GM21447 (cell line): ENCODE data around the gene CRACR2B.

ENCODE experiments used
- ATAC-seq: cut with Tn5 transposase; IDR thresholded peaks from one replicate; pipeline ENCODE4 v1.9.1; 2021; ENCODE audit not compliant: unreplicated experiment

The CRACR2B gene

DNA sequence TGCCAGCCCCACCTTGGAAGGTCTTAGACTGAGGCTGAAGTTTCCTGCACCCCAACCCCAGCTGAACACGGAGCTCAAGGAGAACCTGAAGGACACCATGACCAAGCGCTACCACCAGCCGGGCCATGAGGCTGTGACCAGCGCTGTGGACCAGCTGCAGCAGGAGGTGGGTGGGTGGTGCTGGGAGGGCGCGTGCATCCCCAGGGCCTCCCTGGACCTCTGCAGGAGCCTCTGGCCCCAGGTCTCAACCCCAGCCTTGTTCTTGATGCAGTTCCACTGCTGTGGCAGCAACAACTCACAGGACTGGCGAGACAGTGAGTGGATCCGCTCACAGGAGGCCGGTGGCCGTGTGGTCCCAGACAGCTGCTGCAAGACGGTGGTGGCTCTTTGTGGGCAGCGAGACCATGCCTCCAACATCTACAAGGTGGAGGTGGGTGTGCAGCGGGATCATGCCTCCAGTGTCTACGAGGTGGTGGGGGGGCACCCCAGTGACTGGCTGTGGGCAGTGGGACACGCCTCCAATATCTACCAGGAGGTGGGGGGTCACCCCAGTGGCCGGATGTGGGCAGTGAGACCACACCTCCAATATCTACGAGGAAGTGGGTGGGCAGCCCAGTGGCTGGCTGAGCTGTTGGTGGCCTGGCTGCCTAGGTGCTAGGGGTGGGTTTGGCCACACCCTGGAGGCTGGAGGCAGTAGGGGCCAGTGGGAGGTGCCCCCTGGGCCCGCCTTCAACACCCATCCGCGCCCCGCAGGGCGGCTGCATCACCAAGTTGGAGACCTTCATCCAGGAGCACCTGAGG is 9.7 kb downstream of the CRACR2B start:
- no peak for ATAC-seq

DNA sequence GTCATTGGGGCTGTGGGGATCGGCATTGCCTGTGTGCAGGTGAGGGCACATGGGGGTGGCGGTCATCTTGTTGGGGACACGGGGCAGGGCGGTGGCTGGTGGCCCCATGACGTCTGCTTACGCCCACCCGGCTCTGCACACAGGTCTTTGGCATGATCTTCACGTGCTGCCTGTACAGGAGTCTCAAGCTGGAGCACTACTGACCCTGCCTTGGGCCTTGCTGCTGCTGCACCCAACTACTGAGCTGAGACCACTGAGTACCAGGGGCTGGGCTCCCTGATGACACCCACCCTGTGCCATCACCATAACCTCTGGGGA is 10.2 kb downstream of the CRACR2B start:
- ATAC-seq, result no peak

DNA sequence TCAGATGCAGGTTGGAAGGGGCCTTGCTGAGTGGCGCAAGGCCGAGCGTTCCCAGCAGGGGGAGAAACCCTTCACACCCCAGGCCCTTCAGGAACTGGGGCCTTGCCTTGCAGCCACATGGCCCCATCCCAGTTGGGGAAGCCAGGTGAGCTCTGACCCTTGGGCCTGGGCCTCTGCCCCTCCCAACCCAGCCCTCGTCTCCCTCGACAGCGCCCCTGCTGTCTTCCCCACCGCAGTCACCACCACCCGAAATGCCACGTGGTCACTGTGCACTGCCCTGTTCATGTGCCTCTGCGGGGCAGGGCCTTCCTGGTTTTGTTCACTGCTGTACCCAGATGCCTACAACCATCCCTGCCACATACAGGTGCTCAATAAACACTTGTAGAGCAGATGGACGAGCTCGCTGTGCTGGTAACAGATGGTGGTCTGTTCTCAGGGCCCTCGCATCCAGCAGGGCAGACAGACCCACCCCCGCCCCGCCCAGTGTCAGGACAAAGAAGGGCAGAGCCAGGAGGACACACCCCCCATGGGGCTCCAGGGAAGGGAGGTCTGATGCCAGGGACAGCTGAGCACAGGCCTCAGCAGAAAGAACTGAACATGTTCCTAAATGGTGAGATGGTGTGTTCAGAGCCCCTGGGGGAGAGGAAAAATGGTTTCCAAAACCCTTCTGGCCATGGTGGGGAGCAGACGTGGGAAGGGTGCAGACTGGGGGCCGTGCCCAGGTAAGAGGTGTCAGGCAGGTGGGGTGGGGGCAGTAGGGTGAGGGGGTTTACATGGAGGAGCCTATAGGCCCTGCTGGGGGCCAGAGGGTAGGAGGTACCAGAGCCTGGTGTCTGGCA is 10.9 kb downstream of the CRACR2B start:
- no peak for ATAC-seq

DNA sequence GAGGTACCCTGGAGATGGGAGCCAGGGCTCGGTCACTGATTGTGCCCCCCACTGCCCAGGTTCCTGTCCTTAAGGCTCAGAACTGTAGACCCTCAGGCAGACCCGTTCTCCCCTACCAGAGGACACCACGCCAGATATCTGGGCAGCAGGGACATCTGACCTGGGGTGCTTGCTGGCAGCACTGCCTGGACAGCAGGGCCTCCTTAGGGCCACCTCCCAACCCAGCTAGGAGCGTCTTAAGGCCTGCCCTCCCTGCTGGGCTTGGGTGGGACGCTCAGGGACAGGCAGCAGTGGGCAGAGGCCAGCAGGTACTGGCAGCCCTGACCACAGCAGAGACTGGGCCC is 11.5 kb downstream of the CRACR2B start:
- no peak for ATAC-seq

DNA sequence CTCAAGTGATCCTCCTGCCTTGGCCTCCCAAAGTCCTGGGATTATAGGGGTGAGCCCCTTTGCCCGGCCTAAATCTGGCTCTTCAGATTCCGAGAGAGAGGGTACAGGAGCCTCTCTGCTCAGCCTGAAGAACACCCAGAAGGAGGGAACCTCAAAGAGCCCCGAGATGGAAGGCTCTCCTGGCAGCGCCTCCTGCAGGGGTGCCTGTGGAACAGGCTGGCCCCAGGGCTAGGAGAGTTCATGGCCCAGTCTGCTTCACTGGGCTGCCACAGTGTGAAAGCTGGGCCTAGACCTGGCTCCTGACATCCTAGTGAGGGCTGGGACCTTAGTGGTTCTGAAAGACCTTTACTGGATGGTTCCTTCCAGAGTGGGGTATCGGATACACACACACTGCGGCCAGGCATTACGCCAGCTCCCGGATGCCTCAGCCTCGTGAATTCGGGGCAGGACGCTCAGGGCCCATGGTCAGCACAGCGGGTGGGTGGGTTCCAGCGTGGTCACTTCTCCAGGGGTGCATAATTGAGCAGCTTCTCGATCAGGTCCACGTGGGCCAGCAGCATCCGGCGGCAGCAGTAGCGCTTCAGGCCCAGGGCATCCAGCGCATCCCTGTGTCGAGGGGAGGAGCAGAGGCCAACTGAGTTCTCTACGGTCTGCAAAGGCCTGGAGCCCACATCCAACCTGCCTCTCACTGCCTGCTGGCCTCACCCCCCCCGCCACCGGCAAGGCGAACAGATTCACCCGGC is 12.3 kb downstream of the CRACR2B start:
- no peak for ATAC-seq

DNA sequence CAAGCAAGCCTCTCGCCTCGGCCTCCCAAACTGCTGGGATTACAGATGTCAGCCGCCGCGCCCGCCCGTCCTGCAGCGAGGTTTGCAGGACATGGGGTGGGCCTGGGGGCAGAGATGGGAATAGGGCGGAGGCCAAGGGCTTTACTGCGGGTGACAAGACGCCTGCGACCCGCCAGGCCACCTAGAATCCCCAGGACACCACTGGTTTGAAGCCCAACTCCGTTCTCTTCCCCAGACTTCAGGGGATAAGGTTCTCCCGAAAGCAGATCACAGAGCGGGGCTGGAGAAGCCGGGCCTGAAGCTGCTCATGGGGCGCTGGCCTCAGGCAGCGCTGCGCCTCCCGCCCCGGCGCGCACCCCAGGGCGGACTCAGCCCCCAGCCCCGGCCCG is 14.3 kb downstream of the CRACR2B start:
- peak; percentile 28 for ATAC-seq

DNA sequence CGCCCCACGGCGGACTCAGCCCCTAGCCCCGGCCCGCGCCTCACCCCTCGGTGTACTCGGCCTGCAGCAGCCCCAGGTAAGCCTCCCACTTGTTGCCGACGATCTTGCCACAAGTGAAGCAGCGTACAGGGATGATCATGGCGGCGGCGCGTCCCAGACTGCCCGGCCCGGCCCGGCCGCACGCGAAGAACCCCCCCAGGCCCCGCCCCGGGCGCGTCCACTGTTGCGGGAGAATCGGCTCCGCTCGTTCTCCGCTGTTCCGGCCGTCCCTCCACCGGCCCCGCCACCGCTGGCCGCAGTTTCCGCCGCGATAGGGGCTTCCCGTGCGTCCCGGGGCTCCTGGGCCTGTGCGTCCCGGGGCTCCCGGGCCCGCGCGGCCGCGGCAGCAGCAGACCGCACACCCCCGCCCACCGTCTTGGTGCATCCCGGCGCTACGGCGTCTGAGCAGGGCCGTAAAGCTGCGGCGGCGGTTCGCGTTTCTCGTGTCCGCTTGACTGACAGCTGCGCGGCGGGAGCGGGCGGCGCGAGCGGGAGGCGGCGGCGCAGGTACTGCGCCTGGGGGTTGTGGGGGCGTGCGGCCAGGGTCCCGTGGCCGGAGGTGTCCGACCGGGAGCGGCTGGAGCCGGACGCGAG is 14.8 kb downstream of the CRACR2B start, which contains the start of the genes POLR2L and TSPAN4:
POLR2L (minus strand) TSS at position 160 of the 633 bp plus-strand sequence; CDS start at position 139, 21 bp downstream.
TSPAN4 (plus strand) TSS at position 483 of the 633 bp plus-strand sequence. CDS start 7,453 bp downstream, outside the sequence.
- peak; percentile 64 for ATAC-seq

DNA sequence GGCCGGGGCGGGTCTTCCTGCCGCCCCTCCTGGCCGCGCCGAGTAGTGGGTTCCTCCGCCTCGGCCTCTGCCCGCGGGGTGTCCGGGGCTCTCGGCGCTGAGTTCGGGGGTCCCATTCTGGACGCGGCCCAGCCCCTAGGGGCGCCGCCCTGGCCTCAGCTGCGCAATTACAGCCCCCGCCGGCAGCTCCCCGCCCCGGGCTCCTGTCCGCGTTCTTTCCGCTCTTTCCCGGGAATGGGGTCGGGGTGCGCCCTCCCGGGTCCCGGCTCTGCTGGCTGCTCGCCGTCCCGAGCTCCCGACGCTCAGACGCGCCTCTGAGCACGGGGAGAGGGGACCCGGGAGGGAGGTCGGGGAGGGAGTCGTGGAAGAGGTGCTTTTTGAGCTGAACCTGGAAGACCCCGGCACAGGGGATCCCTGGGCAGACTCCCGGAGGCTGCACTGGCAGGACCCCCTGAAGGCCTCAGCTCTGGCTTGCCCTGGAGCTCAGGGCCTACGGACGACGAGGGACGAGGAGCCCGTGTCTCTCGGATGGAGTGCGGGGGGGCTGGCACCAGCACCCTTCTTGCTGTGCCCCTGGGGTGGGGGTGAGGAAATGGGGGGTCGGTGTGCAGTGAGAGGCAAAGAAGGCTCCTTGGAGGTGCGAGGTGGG is 15.5 kb downstream of the CRACR2B start:
- no peak for ATAC-seq

DNA sequence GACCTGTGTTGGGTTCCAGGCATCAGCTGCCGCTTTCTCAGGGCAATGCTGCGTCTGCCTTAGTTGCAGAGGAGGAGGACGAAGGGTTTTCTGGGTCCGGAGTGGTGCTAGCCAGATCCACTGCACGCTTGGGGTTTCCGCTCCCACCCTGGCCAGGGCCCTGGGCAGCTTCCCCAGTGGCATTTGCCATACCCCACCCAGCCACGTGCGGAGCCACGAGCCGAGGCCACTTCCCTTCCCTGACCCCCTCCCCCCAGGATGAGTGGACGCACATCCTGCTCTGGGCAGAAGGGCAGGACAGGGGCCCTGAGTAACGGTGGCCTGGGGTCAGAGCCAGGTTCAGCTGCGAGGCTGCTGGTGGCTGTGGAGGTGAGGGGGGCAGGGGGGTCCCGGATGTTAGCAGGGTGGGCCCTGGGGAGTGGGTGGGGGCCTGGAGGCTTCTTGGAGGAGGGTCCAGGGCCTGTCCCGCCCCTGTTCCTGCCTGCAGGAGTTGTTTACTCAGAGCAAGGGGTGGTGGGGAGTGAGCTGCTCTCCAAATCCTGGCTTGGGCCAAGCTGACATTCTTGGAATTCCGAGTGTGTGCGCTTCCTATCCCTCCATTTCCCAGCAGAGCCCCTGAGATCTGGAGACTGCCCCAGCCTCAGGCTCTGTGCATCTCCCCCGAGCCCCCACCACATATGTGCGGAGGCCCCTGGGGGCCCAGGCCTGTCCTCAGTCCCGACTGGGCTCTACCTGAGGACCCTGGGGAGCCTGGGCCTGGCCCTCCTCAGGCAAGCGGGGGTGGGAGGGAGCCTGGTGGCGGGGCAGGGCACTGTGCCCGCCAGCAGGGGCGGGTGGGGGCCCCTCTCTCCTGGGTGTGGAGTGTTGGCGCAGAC is 16.3 kb downstream of the CRACR2B start:
- ATAC-seq, result no peak

DNA sequence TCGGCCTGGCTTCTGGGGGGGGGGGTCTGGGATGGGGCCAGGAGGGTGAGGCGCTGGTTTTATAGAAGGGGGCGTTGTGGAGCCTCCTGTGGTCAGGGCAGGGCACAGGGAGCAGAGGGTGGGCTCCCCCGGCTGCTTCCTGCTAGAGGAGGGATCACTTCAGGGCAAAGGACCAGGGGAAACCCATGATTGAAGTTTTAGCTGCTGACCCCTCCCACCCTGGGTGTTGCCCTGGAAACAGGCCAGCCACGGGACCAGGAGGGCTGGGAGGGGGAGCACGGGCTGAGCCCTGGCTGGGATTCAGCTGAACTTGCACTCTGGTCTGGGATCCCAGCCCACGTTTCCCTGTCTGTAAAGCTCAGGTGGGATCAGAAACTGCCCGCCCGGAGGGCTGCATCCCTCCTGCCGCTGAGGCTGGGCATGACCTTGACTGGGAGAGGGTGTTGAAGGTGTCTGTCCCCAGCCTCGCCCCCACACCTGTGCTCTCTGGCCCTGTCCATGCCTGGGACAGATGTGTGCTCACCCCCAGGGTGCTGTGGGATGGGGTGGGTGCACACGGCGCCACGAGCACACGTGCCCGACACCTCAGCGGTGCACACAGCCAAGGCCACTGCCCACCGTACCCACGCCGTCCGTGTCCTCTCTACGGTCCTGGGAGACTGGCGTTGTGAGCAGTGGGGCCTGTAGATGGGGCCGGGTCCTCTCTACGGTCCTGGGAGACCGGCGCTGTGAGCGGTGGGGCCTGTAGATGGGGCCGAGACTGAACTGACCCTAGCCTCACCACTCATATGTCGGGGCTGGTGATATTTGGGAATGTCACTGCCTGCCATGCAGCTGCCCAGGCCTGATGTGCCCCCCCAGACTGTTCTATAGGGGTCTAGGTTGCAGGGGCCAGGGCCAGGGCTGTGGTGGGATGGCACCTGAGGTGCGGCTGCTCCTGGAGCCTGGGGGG is 17.2 kb downstream of the CRACR2B start:
- no peak for ATAC-seq

DNA sequence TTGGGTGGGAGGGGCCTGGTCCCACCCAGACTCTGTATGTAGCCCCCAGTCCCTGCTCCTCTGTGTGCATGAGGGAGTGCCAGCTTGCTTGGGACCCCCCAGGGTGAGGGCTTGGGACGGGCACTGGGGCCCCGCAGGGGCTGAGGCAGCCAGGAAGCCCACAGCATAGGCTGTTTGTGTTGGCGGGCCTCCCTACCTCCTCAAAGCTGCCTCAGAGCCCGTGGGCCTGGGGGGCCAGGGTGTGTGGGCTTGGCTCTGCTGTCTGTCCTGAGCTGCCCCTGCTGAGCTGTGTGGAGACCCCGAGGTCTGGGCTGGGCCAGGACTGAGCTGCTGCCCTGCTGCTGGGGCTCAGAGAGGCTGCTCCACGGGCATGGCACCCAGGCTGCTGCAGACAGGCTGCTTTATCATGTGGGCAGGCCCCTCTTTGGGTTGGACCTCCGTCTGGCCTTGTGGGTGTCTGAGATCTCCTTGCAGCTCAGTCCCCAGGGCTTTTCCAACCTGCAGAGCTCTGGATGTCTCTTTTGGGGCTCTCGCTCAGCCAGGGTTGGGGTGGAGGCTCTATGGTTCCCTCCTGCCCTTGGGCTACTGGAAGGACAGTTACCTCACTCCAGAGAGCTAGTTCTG is 18.3 kb downstream of the CRACR2B start:
- ATAC-seq, result no peak

DNA sequence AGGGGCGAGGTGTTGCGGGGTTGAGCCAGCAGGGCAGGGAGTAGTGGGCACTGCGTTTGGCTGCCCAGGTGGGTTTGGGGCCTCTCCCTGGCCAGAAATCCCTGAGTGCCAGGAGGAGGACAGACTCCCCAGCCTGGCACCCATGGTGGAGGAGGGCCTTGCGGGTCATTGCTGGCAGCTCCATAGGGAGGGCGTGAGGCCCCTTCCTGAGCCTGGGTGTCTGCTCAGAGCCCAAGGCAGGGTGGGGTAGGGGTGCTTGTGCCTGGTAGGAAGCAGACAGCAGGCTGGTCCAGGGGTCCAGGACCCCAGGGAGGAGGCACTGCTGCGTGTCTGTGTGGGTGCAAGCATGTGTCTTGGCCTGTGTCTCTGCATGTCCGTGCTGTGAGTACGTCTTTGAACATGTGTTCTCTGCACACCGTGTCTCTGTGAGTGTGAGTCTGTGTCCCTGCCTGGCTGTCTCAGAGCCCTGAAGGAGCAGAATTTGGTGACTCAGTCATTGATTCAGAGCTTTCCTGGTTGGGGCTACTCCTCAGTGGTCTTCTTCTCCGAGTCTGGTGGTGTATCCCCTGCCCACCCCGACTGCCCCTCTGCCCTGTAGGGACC is 18.9 kb downstream of the CRACR2B start:
- ATAC-seq, result no peak

DNA sequence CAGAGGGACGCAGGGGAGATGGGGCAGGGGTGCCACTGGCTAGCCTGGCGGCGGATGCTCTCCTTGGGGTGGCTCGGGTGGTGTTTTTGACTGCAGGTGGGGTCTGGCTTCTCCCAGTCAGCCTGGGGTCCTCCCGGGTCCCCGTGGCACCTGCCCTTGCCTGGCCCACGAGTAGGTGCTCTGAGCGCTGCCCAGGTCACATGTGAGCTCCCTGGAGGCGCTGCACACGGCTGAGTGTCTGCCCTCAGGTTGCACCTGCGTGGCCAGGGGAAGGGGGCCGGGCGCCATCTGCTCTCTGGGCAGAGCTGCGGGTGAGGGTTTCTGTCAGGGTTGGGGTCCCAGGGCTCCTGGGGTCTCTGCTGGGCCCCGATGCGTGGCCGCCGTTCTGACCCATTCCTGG is 20.2 kb downstream of the CRACR2B start:
- ATAC-seq, result no peak

DNA sequence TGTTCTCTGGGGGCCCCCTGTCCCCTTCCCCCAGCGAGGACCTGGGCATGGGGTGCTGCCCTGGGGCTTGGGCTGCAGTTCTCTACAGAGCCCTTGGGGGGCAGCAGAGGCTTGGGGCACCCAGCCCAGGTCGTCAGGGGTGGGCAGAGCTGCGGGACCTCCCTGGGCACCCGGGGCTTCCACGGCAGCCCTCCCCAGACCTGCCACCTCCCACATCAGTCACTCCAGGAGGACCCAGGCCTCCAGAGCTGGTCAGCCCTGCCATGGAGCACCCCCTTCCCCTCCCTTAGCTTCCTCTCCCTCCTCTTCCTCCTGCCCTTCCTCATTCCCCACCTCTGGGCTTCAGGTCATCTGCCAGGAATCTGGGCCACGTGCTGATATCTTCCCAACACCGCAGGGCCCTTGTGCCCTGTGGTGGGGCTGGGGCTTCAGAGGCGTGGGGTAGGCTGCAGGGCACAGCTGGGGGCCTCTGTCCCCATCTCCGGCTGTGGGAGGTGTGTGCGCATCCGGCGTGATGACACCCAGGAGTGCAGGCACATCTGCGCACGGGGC is 20.7 kb downstream of the CRACR2B start:
- no peak for ATAC-seq

DNA sequence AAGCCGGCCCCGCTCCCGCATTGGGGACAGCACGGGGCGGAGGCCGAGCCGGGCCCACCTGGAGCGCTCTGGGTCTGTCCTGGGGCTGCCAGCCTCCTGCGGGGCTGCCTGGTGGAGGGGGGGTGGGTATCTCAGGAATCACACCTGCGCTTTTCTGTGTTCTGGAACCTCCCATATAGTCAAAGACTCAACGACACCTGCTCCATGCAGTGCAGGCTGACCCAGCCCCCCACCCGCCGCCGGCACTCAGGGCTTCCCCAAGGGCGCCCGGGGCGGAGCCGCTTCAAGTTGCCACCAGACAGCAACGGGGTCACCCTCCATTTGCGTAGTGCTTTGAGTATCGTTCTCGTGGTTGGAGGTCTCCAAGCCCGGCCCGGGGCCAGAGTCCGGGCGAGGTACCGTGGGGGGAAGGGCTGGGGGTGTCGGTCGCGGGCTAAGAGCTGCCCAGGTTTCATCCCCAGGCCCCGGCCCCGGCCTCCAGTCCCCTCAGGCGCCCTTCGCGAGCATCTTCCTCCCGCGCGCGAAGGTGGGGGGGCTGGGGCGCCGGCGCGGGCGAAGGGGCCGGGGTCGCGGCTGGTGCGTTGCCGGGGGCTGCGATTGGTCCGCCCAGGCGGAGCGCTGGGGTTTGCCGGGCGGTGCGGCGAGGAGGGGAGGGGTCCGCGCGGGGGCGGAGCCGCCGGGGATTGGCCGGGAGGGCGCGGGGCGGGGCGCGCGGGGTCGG is 21.5 kb downstream of the CRACR2B start:
- ATAC-seq, result no peak

DNA sequence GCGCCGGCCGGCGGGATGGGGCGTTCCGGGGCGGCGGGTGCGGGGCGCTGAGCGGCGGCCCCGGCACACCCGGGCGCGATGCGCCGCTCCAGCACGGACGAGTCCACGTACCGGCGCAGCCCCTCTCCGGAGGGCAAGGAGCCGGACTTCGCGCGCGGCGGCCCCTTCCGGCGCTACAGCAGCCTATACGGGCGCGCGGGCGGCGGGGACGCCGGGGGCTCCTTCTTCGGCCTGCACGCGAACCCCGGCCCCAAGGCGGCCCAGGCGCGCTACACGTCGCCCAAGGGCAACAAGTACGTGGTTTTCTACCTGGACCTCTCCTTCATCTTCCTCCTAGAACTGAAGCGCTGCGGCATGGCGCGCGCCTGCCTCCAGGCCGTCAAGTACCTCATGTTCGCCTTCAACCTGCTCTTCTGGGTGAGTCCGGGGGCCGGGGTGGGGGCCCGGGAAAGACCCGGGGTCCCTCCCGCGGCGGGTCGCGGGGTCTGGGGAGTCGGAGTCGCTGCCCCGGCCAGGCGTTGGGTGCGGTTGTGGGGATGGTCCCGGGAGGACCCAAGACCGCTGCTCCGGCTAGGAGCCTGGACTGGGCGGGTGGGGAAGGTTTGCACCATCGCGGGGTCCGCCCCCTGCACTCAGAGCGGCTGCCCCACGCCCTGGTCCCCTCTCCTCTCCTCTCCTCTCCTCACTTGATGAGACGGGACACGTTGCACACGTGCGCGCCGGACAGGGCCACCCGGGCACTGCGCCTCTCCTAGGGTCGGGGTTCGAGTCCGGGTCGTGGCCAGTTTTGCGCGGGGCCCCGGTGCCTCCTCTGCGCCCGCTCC is 22.4 kb downstream of the CRACR2B start:
- ATAC-seq, result no peak
